ENCODE measurements around the gene NDUFS3.

Gene NDUFS3

GRCh38 chr11:47565340-47566148, 13.3 kb upstream of the NDUFS3 start, which contains the start of gene PTPMT1:
TSS of gene PTPMT1 (plus strand) at chr11:47565599. CDS start at chr11:47565623, 24 bp downstream.
- TF ChIP-seq CTCF (conservative IDR thresholded peaks at IDR 0.05) = no peak
- peak; percentile 99 for TF ChIP-seq ZFX (IDR thresholded peaks at IDR 0.05)
- peak within 1 kb of the TSS; percentile 98 for H3K27ac ChIP-seq

- H3K27ac ChIP-seq = peak overlapping the region; percentile 98
- no peak for TF ChIP-seq CTCF (conservative IDR thresholded peaks at IDR 0.05)
- no peak for TF ChIP-seq ZFX (IDR thresholded peaks at IDR 0.05)
These were observed 12.7 kb upstream of the NDUFS3 start for GRCh38 chr11:47566149-47566698.

GRCh38 chr11:47569646-47570045, 9.2 kb upstream of the NDUFS3 start:
- H3K27ac ChIP-seq = no peak overlapping the region
- TF ChIP-seq CTCF (conservative IDR thresholded peaks at IDR 0.05) (no peak), ZFX (IDR thresholded peaks at IDR 0.05) (no peak)

GRCh38 chr11:47570651-47571356, 8.1 kb upstream of the NDUFS3 start:
- H3K27ac ChIP-seq = no peak overlapping the region
- TF ChIP-seq CTCF (conservative IDR thresholded peaks at IDR 0.05) (no peak), ZFX (IDR thresholded peaks at IDR 0.05) (no peak)

GRCh38 chr11:47571357-47571729, 7.5 kb upstream of the NDUFS3 start:
- no peak overlapping the region for H3K27ac ChIP-seq

GRCh38 chr11:47571895-47572294, 7.0 kb upstream of the NDUFS3 start:
- TF ChIP-seq CTCF (conservative IDR thresholded peaks at IDR 0.05) (no peak), ZFX (IDR thresholded peaks at IDR 0.05) (no peak)
- H3K27ac ChIP-seq = no peak overlapping the region

More at GRCh38 chr11:47571357-47571729, 7.5 kb upstream of the NDUFS3 start:
- TF ChIP-seq ZFX (IDR thresholded peaks at IDR 0.05) (no peak), CTCF (conservative IDR thresholded peaks at IDR 0.05) (no peak)

Measured in C4-2B (cell line).